Keratinocyte (primary cell): Measurements from ENCODE around the gene UROC1. TPM values are rescaled to one million over a fixed set of nuclear protein-coding genes. Genes with fewer than 3 reads are reported as not detected.

Source experiments
- DNase-seq: peaks from one replicate; pipeline ENCODE4 v3.0.0-alpha.2; 2011; ENCODE audit warnings: low read depth, missing footprints, low spot score
- FAIRE-seq: peaks from 2 replicates; lab custom pipeline; 2011; peaks lifted over from hg19 to GRCh38; lab: Jason Lieb, UNC
- H2AFZ ChIP-seq: 2 replicates; pipeline ENCODE4 v1.6.0; 2012; ENCODE audit warnings: low read length, control low read depth, inconsistent platforms; ENCODE audit not compliant: control insufficient read depth
- H3K27ac ChIP-seq: 2 replicates; pipeline ENCODE4 v1.5.1; 2011; ENCODE audit warnings: low read length; ENCODE audit not compliant: control insufficient read depth, insufficient read depth
- H3K27me3 ChIP-seq: 3 replicates; pipeline ENCODE4 v1.6.0; 2011; ENCODE audit warnings: low read length; ENCODE audit not compliant: control insufficient read depth, insufficient read depth; ENCODE audit errors: extremely low read depth
- H3K36me3 ChIP-seq, 2 experiments: 2 replicates in 1 of 2; 3 replicates in 1 of 2; pipeline ENCODE4 v1.5.1; 2011; ENCODE audit warnings: low read length in 2 of 2, mild to moderate bottlenecking in 1 of 2; ENCODE audit not compliant: control insufficient read depth in 2 of 2, insufficient read depth in 2 of 2; ENCODE audit errors: extremely low read depth in 1 of 2
- H3K4me1 ChIP-seq: 3 replicates; pipeline ENCODE4 v1.5.1; 2011; ENCODE audit warnings: low read length; ENCODE audit not compliant: control insufficient read depth, insufficient read depth; ENCODE audit errors: extremely low read depth
- H3K4me2 ChIP-seq: 3 replicates; pipeline ENCODE4 v1.6.0; 2011; ENCODE audit warnings: low read depth, low read length; ENCODE audit not compliant: control insufficient read depth, insufficient read depth; ENCODE audit errors: extremely low read depth
- H3K4me3 ChIP-seq, 3 experiments: fragments of 200-600 bp in 1 of 3; sonication (generic) in 1 of 3; 2 replicates in 2 of 3; 3 replicates in 1 of 3; pipeline ENCODE4 v1.5.1; 2011 to 2016; ENCODE audit warnings: low read length in 3 of 3, mild to moderate bottlenecking in 3 of 3, control low read depth in 2 of 3, inconsistent platforms in 1 of 3, low read depth in 1 of 3, mixed read lengths in 1 of 3, mixed run types in 1 of 3, moderate library complexity in 1 of 3; ENCODE audit not compliant: control insufficient read depth in 2 of 3, insufficient read depth in 2 of 3; ENCODE audit errors: extremely low read depth in 1 of 3
- H3K79me2 ChIP-seq: 2 replicates; pipeline ENCODE4 v1.6.0; 2012; ENCODE audit warnings: low read length; ENCODE audit not compliant: control insufficient read depth, insufficient read depth
- H3K9ac ChIP-seq: 3 replicates; pipeline ENCODE4 v1.6.0; 2011; ENCODE audit warnings: low read length; ENCODE audit not compliant: control insufficient read depth, insufficient read depth; ENCODE audit errors: extremely low read depth
- H3K9me1 ChIP-seq: 3 replicates; pipeline ENCODE4 v1.6.0; 2011; ENCODE audit warnings: low read length; ENCODE audit not compliant: control insufficient read depth, insufficient read depth; ENCODE audit errors: extremely low read depth
- H3K9me3 ChIP-seq: 2 replicates; pipeline ENCODE4 v1.5.1; 2012; ENCODE audit warnings: low read depth, low read length; ENCODE audit not compliant: control insufficient read depth
- H4K20me1 ChIP-seq: 3 replicates; pipeline ENCODE4 v1.6.0; 2011; ENCODE audit warnings: low read length; ENCODE audit not compliant: control insufficient read depth, insufficient read depth; ENCODE audit errors: extremely low read depth
- CTCF ChIP-seq, 3 experiments: IDR thresholded peaks in 1 of 3; conservative IDR thresholded peaks in 1 of 3; optimal IDR thresholded peaks in 1 of 3; 2 replicates in 2 of 3; 3 replicates in 1 of 3; pipeline versions ENCODE3 to v1.5.1; 2011; ENCODE audit warnings: low read length in 3 of 3, mild to moderate bottlenecking in 3 of 3, moderate library complexity in 2 of 3, control low read depth in 1 of 3, inconsistent platforms in 1 of 3; ENCODE audit not compliant: insufficient read depth in 2 of 3; ENCODE audit errors: extremely low read depth in 1 of 3
- EZH2 ChIP-seq: IDR thresholded peaks from one replicate; pipeline ENCODE4 v1.6.1; 2012; ENCODE audit warnings: inconsistent platforms, mild to moderate bottlenecking, low read length, moderate library complexity
- dilution Hi-C: fragments of 300-500 bp; cut with MboI; formaldehyde crosslinking; loops from one replicate; pipeline ENCODE4 v1.7.0; 2020; ENCODE audit warnings: low sequenced_read_pairs; ENCODE audit not compliant: extremely low pct_ligation_motif_present
- polyA plus RNA-seq, 5 experiments: library from polyadenylated mRNA; depleted of rRNA in 3 of 5; stranded (reverse) in 3 of 5; stranded (forward) in 1 of 5; unstranded in 1 of 5; fragments of >200 nt; gene quantifications; 1 replicate in 1 of 5; 2 replicates in 3 of 5; 3 replicates in 1 of 5; pipeline versions ENCODE4 v1.2.1 to v1.2.3, GENCODE V29; 2011 to 2012; ENCODE audit warnings: missing spikeins in 2 of 5, low read depth in 1 of 5, low replicate concordance in 1 of 5

Gene UROC1
- polyA plus RNA-seq, 1 donor (not counting 4 experiments of a cell fraction or from before 2014, with no cell fraction given), result not detected

- FAIRE-seq, result no peak
- H3K36me3 ChIP-seq, result no peaks in the 10 kb centered on the region
- no peaks in the 10 kb centered on the region for H3K79me2 ChIP-seq
- H3K9me3 ChIP-seq, result no peaks in the 10 kb centered on the region
- peaks cover 29% of the 10 kb centered on the region for H3K27me3 ChIP-seq
- no peak overlapping the region for H3K9ac ChIP-seq
- no peak overlapping the region for H3K4me2 ChIP-seq
- no peaks in the 10 kb centered on the region for H3K9me1 ChIP-seq
- no peak for TF ChIP-seq EZH2
- no peak for TF ChIP-seq CTCF (optimal IDR thresholded peaks at IDR 0.05 in 1 of 3, IDR thresholded peaks at IDR 0.05 in 1 of 3, conservative IDR thresholded peaks at IDR 0.05 in 1 of 3; ENCODE audit: extremely low read depth in 1 of 3, insufficient read depth in 2 of 3, low read length in 3 of 3)
- no peaks in the 10 kb centered on the region for H3K4me1 ChIP-seq
- dilution Hi-C loops, result no loop called here
- H3K27ac ChIP-seq, result no peak overlapping the region
- no peak overlapping the region for H3K4me3 ChIP-seq
- DNase-seq, result no peak
- no peaks in the 10 kb centered on the region for H4K20me1 ChIP-seq
- no peak overlapping the region for H2AFZ ChIP-seq
Observed at GRCh38 chr3:126527455-126528211, 10.1 kb upstream of the UROC1 start.

- Histone ChIP-seq H3K4me2 (no peak overlapping the region), H3K4me3 (no peak overlapping the region), H3K27me3 (peaks cover 32% of the 10 kb centered on the region), H3K79me2 (no peaks in the 10 kb centered on the region), H3K27ac (no peak overlapping the region), H3K9me3 (no peaks in the 10 kb centered on the region), H4K20me1 (no peaks in the 10 kb centered on the region), H3K36me3 (no peaks in the 10 kb centered on the region), H3K9me1 (no peaks in the 10 kb centered on the region), H3K9ac (no peak overlapping the region), H2AFZ (no peak overlapping the region), H3K4me1 (no peaks in the 10 kb centered on the region)
- FAIRE-seq (no peak), DNase-seq (no peak)
- dilution Hi-C loops, result no loop called here
- no peak for TF ChIP-seq EZH2
- TF ChIP-seq CTCF (optimal IDR thresholded peaks at IDR 0.05 in 1 of 3, IDR thresholded peaks at IDR 0.05 in 1 of 3, conservative IDR thresholded peaks at IDR 0.05 in 1 of 3; ENCODE audit: extremely low read depth in 1 of 3, insufficient read depth in 2 of 3, low read length in 3 of 3), result no peak
Observed at GRCh38 chr3:126527006-126527405, 9.4 kb upstream of the UROC1 start.
